Dedifferentiated amniotic fluid mesenchymal stem cell (primary cell): ENCODE results near the gene POLR3B.
"Not testable (repeated sequence)": the region's sequence is repeated elsewhere in the genome, so short reads cannot be mapped to it uniquely, and the experiment has no call there.

Source experiments
- DNase-seq: peaks from one replicate; pipeline ENCODE4 v3.0.0-alpha.2; 2016; ENCODE audit errors: extremely low spot score

Gene POLR3B

GRCh38 chr12:106342397-106343213 is 14.9 kb upstream of the POLR3B start:
- DNase-seq: peak; percentile 84

- no peak for DNase-seq
Measured at GRCh38 chr12:106343214-106343528, 14.4 kb upstream of the POLR3B start.

- no peak for DNase-seq
Measured at GRCh38 chr12:106344131-106344530, 13.4 kb upstream of the POLR3B start.

GRCh38 chr12:106345746-106346145 is 11.8 kb upstream of the POLR3B start:
- no peak for DNase-seq

DNA sequence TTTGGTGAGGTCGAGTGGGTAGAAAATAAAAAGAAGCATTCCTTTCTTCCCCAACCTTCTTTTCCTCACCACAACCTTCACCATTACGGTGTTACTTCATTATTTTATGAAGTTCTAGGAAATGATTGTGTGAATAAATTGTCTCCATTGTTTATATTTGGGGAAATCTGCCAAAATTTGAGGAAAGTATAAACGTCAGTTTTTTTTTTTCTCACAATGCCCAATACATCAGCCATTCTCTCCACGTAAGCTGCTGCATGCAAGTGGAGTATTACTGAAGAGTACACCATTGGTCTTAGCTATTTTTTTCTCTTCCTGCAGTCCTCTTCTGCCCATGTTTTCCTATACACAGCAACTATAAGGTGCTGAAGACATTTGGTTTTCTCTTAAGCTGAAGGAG is 9.1 kb upstream of the POLR3B start:
- DNase-seq: no peak

GRCh38 chr12:106353175-106353574 is 4.4 kb upstream of the POLR3B start:
- no peak for DNase-seq

DNA sequence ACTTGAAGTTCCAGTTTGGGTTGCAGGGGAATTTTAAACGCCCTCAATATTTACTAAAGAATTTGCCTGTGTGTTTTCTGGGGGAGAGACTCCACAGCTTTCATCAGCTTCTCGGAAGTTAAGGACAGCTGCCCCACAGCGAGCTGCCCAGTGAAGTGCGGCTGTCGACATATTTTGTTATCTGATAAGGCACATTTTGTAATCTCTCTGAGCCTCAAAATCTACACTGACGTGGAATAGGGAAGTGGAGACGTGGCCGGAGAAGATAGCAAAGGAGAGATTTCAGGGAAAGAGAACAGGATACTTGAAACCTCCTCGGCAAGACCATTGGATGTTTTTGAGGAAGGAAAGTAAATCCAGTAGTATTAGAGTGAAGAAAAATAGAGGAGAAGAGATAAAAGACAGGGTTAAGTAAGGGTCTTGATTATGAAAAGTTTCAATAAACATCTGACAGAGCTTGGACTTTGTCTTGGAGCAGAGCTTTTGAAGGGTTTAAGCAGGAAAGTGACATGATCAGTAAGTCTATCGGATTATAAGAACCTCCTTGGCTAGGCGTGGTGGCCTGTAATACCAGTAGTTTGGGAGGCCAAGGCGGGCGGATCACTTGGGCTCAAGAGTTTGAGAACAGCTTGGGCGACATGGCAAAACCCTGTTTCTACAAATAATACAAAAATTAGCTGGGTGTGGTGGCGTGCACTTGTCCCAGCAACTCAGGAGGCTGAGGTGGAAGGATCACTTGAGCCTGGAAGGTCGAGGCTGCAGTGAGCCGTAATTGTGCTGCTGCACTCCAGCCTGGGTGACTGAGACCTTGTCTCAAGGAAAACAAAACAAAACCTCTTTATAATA is 1.1 kb downstream of the POLR3B start:
- peak; percentile 43 for DNase-seq

GRCh38 chr12:106359646-106360399 is 2.3 kb downstream of the POLR3B start:
- no peak for DNase-seq

DNA sequence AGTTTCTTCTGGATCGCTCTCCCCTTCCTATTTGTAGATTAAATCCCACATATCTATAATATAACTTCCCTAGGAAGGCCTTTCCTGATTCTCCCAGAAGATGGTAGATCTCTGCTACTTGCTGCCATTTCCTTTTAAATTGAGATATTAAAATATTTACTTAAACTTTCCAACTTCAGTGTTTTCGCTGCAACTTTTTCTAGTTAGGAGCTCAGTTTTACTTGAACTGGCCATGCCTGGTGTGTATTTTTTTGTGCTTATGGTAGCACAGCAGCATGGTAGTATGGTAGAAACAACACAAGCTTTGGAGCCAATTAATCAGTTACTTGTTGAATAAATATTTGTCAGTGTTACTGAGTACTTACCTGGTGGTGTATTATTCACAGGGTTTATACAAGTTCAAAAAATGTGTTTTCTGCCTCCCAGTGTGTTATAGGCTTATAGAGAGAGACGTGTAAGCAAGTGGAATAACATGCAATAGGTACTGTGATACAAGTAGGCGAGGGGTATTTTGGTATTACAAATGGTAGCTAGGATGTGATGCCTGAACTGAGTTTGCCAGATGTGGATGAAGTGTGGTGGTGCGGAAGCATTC is 2.9 kb downstream of the POLR3B start:
- DNase-seq: no peak

- no peak for DNase-seq
Measured at GRCh38 chr12:106362971-106363370, 5.4 kb downstream of the POLR3B start.

GRCh38 chr12:106364261-106364660 is 6.7 kb downstream of the POLR3B start:
- no peak for DNase-seq

DNA sequence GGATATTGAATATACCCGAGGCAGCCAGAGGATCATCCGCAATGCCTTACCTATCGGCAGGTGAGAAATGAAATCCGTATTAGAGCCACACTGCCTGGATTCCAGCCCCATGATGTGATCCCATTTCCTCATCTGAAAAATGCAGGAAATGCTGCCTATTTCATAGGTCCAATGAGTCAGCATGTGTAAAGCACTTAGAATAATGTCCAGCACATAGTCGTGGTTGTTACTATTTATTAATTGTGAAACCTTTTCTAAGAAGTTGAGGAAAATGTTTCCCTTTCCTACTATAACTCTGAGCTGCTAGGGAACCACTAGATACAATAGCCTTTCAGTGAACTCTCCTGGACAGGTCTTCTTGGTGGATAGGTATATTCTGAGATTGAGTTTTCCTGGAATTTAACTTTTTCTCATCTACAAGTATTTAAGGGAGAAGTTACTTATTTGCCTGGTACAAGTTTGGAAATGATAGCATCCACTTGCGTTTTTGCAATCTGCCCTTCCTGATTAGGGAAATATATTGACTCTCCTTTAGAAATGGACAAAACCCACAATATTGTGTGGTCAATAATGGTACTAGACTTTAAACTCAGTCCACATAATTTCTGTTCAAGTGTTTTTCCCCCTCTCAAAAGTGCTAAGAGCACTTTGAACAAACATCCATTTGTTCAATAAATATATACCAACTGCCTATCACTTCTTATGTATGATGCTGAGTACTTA is 12.2 kb downstream of the POLR3B start:
- DNase-seq: peak; percentile 36

- DNase-seq: no peak
Measured at GRCh38 chr12:106378788-106379187, 21.2 kb downstream of the POLR3B start.

DNA sequence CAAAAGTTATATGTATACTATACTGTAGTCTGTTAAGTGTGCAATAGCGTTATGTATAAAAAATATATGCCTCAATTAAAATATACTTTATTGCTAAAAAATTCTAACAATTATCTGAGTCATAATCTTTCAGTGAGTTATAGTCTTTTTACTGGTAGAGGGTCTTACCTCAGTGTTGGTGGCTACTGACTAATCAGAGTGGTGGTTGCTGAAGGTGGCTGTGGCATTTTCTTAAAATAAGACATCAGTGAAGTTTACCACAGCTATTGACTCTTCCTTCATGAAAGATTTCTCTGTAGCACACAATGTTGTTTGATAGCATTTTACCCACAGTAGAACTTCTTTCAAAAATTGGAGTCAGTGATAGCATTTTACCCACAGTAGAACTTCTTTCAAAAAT is 23.4 kb downstream of the POLR3B start:
- no peak for DNase-seq

GRCh38 chr12:106381866-106382265 is 24.3 kb downstream of the POLR3B start:
- DNase-seq: not testable (repeated sequence)

GRCh38 chr12:106386813-106387535 is 29.4 kb downstream of the POLR3B start:
- no peak for DNase-seq

DNA sequence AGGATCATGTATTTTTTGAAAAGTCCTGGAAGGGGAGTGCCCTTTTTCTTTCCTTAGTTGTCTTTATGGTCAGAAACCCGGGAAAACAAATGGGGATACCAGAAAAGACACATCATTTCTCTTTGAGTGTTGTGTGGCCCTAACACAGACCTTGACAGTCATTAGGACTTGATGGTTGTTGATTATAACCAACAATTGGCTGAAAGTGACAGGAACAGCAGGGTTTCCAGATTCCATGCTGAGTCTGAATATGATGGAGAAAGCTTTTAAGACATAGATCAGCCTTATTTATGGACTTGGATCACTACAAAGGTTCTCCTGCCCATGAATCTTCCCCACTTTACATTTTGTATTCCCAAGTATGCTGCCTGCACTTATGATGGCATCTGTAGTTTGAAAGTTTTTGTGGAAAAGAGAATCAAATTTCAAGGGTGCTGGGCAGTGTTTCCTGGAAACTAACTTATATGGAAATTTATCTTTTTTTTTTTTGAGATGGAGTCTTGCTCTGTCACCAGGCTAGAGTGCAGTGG is 30.4 kb downstream of the POLR3B start:
- no peak for DNase-seq

DNA sequence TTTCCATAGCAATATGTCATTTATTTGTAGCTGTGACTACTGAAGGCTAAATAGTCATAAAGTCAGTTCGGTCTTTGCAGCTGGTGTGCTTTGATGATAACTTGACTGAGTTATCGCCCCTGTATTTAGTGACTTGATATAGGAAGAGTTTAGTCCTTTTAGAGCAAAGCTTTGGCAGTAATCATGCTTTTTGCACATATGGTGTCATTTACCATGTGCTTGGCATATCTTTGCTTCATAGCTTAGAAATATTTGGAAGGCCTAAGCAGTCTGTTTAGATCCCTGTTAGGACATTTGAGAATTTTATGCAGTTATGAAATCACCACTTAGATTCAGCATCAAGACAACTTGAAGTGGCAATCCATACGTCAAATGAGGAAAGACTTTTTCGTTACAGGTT is 31.6 kb downstream of the POLR3B start:
- no peak for DNase-seq

DNA sequence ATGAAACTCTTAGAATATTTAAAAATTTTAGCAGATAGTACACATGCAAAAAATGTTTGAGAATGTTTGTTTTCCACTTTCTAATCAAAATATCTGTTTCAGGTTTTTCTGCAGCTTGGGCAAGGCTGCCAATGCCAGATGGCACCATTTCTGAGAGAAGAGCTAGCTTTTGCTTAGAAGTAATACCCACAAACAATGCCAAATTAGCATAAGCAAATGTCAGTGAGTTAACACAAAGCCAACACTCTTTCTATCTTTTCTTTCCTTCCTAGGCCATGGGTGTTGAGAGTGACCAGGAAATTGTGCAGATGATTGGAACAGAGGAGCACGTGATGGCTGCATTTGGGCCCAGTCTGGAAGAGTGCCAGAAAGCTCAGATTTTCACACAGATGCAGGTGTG is 35.2 kb downstream of the POLR3B start:
- no peak for DNase-seq

DNA sequence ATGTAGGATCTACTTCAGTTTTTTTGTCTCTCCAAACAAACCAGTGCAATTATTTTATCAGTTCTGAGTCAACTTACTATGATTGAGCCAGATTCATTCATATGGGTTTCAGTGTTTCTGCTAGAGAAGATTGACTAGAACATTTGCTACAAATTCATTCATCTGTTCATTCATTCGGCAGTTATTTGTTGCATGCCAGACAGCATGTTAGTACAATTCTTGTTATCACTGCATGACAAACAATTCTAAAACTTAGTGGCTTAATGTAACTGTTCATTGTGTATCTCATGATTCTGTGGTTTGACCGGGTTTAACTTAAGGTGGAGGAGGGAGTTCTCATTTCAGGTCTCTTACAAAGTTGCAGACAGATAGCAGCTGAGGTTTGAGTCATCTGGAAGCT is 52.3 kb downstream of the POLR3B start:
- no peak for DNase-seq
